SK-N-SH (cell line): ENCODE data around the gene STEAP2. TPM values are rescaled to one million over a fixed set of nuclear protein-coding genes. Genes with fewer than 3 reads are reported as not detected.

Experiments used
- CTCF ChIA-PET: fragments of 300-600, 350-600 bp; formaldehyde crosslinking; extraction: SDS; loops from one replicate; lab custom pipeline; 2021; lab: Yijun Ruan, JAX
- POLR2A ChIA-PET: fragments of 350-600 bp; sonication (Branson Sonifier 250); formaldehyde crosslinking; extraction: SDS; loops from one replicate; lab custom pipeline; 2020; ENCODE audit warnings: antibody characterized with exemption, inconsistent platforms; lab: Yijun Ruan, JAX
- DNase-seq: peaks from one replicate; pipeline ENCODE4 v3.0.0; 2012
- H2AFZ ChIP-seq: fragments of 200-600 bp; sonication (generic); 2 replicates; pipeline ENCODE4 v1.8.1; 2016; ENCODE audit warnings: antibody characterized with exemption, mild to moderate bottlenecking, low read depth
- H3F3A ChIP-seq: fragments of 200-600 bp; sonication (generic); replicated peaks from 2 replicates; pipeline ENCODE3; 2016; ENCODE audit warnings: antibody characterized with exemption, mild to moderate bottlenecking; ENCODE audit not compliant: insufficient read depth
- H3K27ac ChIP-seq, 2 experiments: fragments of 200-500 bp in 1 of 2; fragments of 200-600 bp in 1 of 2; sonication (Bioruptor generic) in 1 of 2; sonication (generic), shearing (Covaris generic) in 1 of 2; 2 replicates each; pipeline versions ENCODE4 v1.5.1 to v1.6.1; 2014 to 2016; ENCODE audit warnings: low read depth in 2 of 2, inconsistent platforms in 1 of 2, low read length in 1 of 2, mild to moderate bottlenecking in 1 of 2, mixed read lengths in 1 of 2
- H3K27me3 ChIP-seq: fragments of 200-600 bp; sonication (generic), shearing (Covaris generic); 2 replicates; pipeline ENCODE4 v1.6.1; 2016; ENCODE audit warnings: mixed run types; ENCODE audit not compliant: insufficient read depth
- H3K36me3 ChIP-seq, 2 experiments: fragments of 200-500 bp in 1 of 2; fragments of 200-600 bp in 1 of 2; sonication (Bioruptor generic) in 1 of 2; sonication (generic) in 1 of 2; replicated peaks in 1 of 2; 2 replicates each; pipeline versions ENCODE3 to v1.5.1; 2014 to 2016; ENCODE audit warnings: low read length in 1 of 2, mild to moderate bottlenecking in 1 of 2; ENCODE audit not compliant: insufficient read depth in 2 of 2, control insufficient read depth in 1 of 2
- H3K4me1 ChIP-seq, 2 experiments: fragments of 200-500 bp in 1 of 2; fragments of 200-600 bp in 1 of 2; sonication (Bioruptor generic) in 1 of 2; sonication (generic), shearing (Covaris generic) in 1 of 2; 2 replicates each; pipeline versions ENCODE4 v1.5.1 to v1.6.1; 2014 to 2016; ENCODE audit warnings: low read depth in 1 of 2, low read length in 1 of 2, mixed run types in 1 of 2; ENCODE audit not compliant: insufficient read depth in 2 of 2, control insufficient read depth in 1 of 2
- H3K4me2 ChIP-seq: fragments of 200-600 bp; sonication (generic), shearing (Covaris generic); 2 replicates; pipeline ENCODE4 v1.6.1; 2017; ENCODE audit warnings: mixed run types
- H3K4me3 ChIP-seq, 2 experiments: fragments of 200-500 bp in 1 of 2; fragments of 200-600 bp in 1 of 2; sonication (Bioruptor generic) in 1 of 2; sonication (generic), shearing (Covaris generic) in 1 of 2; 2 replicates each; pipeline versions ENCODE4 v1.5.1 to v1.8.1; 2014 to 2016; ENCODE audit warnings: low read depth in 2 of 2, inconsistent platforms in 1 of 2, low read length in 1 of 2, mild to moderate bottlenecking in 1 of 2, mixed read lengths in 1 of 2, moderate library complexity in 1 of 2
- H3K79me2 ChIP-seq: fragments of 200-600 bp; sonication (generic); 2 replicates; pipeline ENCODE4 v1.8.1; 2017; ENCODE audit warnings: mild to moderate bottlenecking; ENCODE audit not compliant: insufficient read depth
- H3K9ac ChIP-seq: fragments of 200-600 bp; sonication (generic); 2 replicates; pipeline ENCODE4 v1.6.1; 2017; ENCODE audit warnings: mixed run types
- H3K9me2 ChIP-seq: fragments of 200-600 bp; sonication (generic); 2 replicates; pipeline ENCODE4 v1.6.1; 2017; ENCODE audit warnings: mixed run types
- H3K9me3 ChIP-seq: fragments of 200-600 bp; sonication (generic); 2 replicates; pipeline ENCODE4 v1.6.1; 2017; ENCODE audit warnings: mixed run types, mild to moderate bottlenecking, moderate library complexity
- H4K20me1 ChIP-seq: fragments of 200-600 bp; sonication (generic); 2 replicates; pipeline ENCODE4 v1.6.1; 2017; ENCODE audit warnings: mild to moderate bottlenecking, mixed run types; ENCODE audit not compliant: insufficient read depth
- CHD2 ChIP-seq: fragments of 150-350 bp; IDR thresholded peaks from 2 replicates; pipeline ENCODE4 v1.6.1; 2018; ENCODE audit warnings: low read length; ENCODE audit not compliant: partially characterized antibody
- CTCF ChIP-seq: fragments of 200-600 bp; sonication (generic); IDR thresholded peaks from 2 replicates; pipeline ENCODE4 v1.6.1; 2017; ENCODE audit warnings: antibody characterized with exemption, mild to moderate bottlenecking, moderate library complexity
- ELF1 ChIP-seq: IDR thresholded peaks from 2 replicates; pipeline ENCODE4 v1.4.0; 2012
- EP300 ChIP-seq, 2 experiments: IDR thresholded peaks; 2 replicates each; pipeline versions ENCODE4 v1.4.0 to v1.6.1; 2012; ENCODE audit warnings: borderline replicate concordance in 1 of 2, low read depth in 1 of 2, low read length in 1 of 2
- EZH2phosphoT487 ChIP-seq: fragments of 200-600 bp; sonication (generic); IDR thresholded peaks from 2 replicates; pipeline ENCODE4 v1.6.1; 2017; ENCODE audit warnings: low read depth, mixed run types, mild to moderate bottlenecking, antibody characterized with exemption, moderate library complexity, borderline replicate concordance
- FOSL2 ChIP-seq: IDR thresholded peaks from 2 replicates; pipeline ENCODE4 v1.4.0; 2012; ENCODE audit warnings: low read depth, mild to moderate bottlenecking, moderate library complexity, borderline replicate concordance
- FOXM1 ChIP-seq: IDR thresholded peaks from 2 replicates; pipeline ENCODE4 v1.4.0; 2012; ENCODE audit warnings: low read depth, mild to moderate bottlenecking
- GATA2 ChIP-seq: sonication (generic); formaldehyde crosslinking; IDR thresholded peaks from 2 replicates; pipeline ENCODE4 v1.5.0; 2020; ENCODE audit warnings: mild to moderate bottlenecking, missing genetic modification reagents
- JUND ChIP-seq: IDR thresholded peaks from 2 replicates; pipeline ENCODE4 v1.4.0; 2012
- MAX ChIP-seq: IDR thresholded peaks from 2 replicates; pipeline ENCODE4 v1.4.0; 2012; ENCODE audit warnings: low read depth
- MEF2A ChIP-seq: IDR thresholded peaks from 2 replicates; pipeline ENCODE4 v1.4.0; 2012; ENCODE audit warnings: low read depth, borderline replicate concordance
- MXI1 ChIP-seq: IDR thresholded peaks from 2 replicates; pipeline ENCODE4 v1.6.1; 2012; ENCODE audit warnings: mild to moderate bottlenecking, low read depth, low read length, improper control_type of control experiment
- NFIC ChIP-seq: IDR thresholded peaks from 2 replicates; pipeline ENCODE4 v1.4.0; 2012; ENCODE audit warnings: borderline replicate concordance
- PBX3 ChIP-seq: IDR thresholded peaks from 2 replicates; pipeline ENCODE4; 2012
- POLR2AphosphoS5 ChIP-seq: IDR thresholded peaks from 2 replicates; pipeline ENCODE4 v1.6.1; 2012; ENCODE audit warnings: low read depth, low read length
- RCOR1 ChIP-seq: fragments of 150-350 bp; IDR thresholded peaks from 2 replicates; pipeline ENCODE4 v1.6.1; 2017; ENCODE audit warnings: antibody characterized with exemption, low read length
- RFX5 ChIP-seq: IDR thresholded peaks from 2 replicates; pipeline ENCODE4 v1.6.1; 2012; ENCODE audit warnings: mild to moderate bottlenecking, improper control_type of control experiment, low read length
- SIN3A ChIP-seq: IDR thresholded peaks from 2 replicates; pipeline ENCODE4 v1.6.1; 2012; ENCODE audit warnings: low read depth, mild to moderate bottlenecking, low read length, moderate library complexity, borderline replicate concordance
- SMC3 ChIP-seq: IDR thresholded peaks from 2 replicates; pipeline ENCODE4 v1.6.1; 2012; ENCODE audit warnings: low read depth, low read length, improper control_type of control experiment
- TAF1 ChIP-seq: IDR thresholded peaks from 2 replicates; pipeline ENCODE4 v1.6.1; 2012; ENCODE audit warnings: low read depth, mild to moderate bottlenecking, low read length, moderate library complexity, borderline replicate concordance
- TCF12 ChIP-seq: IDR thresholded peaks from 2 replicates; pipeline ENCODE4 v1.4.0; 2012
- TEAD4 ChIP-seq: IDR thresholded peaks from 2 replicates; pipeline ENCODE4 v1.4.0; 2012; ENCODE audit warnings: mild to moderate bottlenecking, borderline replicate concordance; ENCODE audit not compliant: insufficient read depth
- YY1 ChIP-seq: IDR thresholded peaks from 2 replicates; pipeline ENCODE4 v1.4.0; 2012; ENCODE audit warnings: low read depth, mild to moderate bottlenecking
- WGBS: methylation state at CpG from one replicate; pipeline ENCODE4 v1.1.6; 2017; ENCODE audit warnings: low lambda C conversion rate; 5-methylcytosine and 5-hydroxymethylcytosine counted together
- polyA plus RNA-seq, 3 experiments: library from polyadenylated mRNA; depleted of rRNA; stranded (reverse); fragments of >200 nt; gene quantifications; 2 replicates each; pipeline ENCODE4 v1.2.3, GENCODE V29; 2012
- TF ChIP-seq, protein P1 (sequence below): IDR thresholded peaks from 2 replicates; pipeline ENCODE4 v1.6.1; 2012; ENCODE audit warnings: mild to moderate bottlenecking, low read depth, low read length, moderate library complexity
- TF ChIP-seq, protein P2 (sequence below): IDR thresholded peaks from 2 replicates; pipeline ENCODE4 v1.4.0; 2012; ENCODE audit warnings: low read depth, borderline replicate concordance

STEAP2 gene
- polyA plus RNA-seq (2012; rRNA removed): 6.6 and 9.5 TPM in 2 replicates
- 8.3 and 9.0 TPM in 2 replicates for polyA plus RNA-seq (2012; cell fraction: cytosol; rRNA removed)
- polyA plus RNA-seq (2012; cell fraction: nucleus; rRNA removed): 12.0 and 18.2 TPM in 2 replicates

GRCh38 chr7:90211391-90212148 lies at the start of gene STEAP2:
TSS of gene STEAP2 (plus strand) at chr7:90211740. CDS start at chr7:90225083, 13,343 bp downstream.
- H3K9me3 ChIP-seq: no peaks in the 10 kb centered on the region
- no peaks in the 10 kb centered on the region for H4K20me1 ChIP-seq
- H3K27ac ChIP-seq: peak within 1 kb of the TSS; percentile 71 to 86
- peaks cover 6% of the 10 kb centered on the region; the same call in 1 of the 2 replicates for H3K79me2 ChIP-seq
- 2% methylated on average over 49 of the region's 73 CpGs for WGBS
- ChIA-PET CTCF (interaction anchor here (0.6 to 3.0 kb wide), 38 partner anchors 9 to 385 kb away, joined by 3 to 19 read pairs (median 4); partner anchors contain the start of genes CDK14, CLDN12 and STEAP1), POLR2A (interaction anchor here (0.6 to 1.2 kb wide), 4 partner anchors 18 to 192 kb away, joined by 3 to 4 read pairs (median 4); partner anchors contain the start of gene CLDN12)
- peak; percentile 96 for DNase-seq
- no peaks in the 10 kb centered on the region; the same call in 1 of the 2 replicates for H3K9me2 ChIP-seq
- peak within 1 kb of the TSS; percentile 96 for H3K4me2 ChIP-seq
- H2AFZ ChIP-seq: peak within 1 kb of the TSS; percentile 98
- H3K36me3 ChIP-seq: no peaks in the 10 kb centered on the region
- peaks cover 6 to 11% of the 10 kb centered on the region in 2 experiments; a peak in 2 of 4 replicates for H3K4me1 ChIP-seq
- H3F3A ChIP-seq: no peaks in the 10 kb centered on the region
- H3K4me3 ChIP-seq: peak within 1 kb of the TSS; percentile 90 to 97
- H3K27me3 ChIP-seq: no peaks in the 10 kb centered on the region
- peak within 1 kb of the TSS; percentile 82 for H3K9ac ChIP-seq
- peak; percentile 46; the same call in 1 of the 2 replicates for TF ChIP-seq TCF12
- TF ChIP-seq MEF2A: no peak
- TF ChIP-seq MAX: peak; percentile 97
- TF ChIP-seq FOXM1: no peak
- peak; percentile 39 for TF ChIP-seq SMC3
- TF ChIP-seq TEAD4: peak; percentile 51; the same call in 1 of the 2 replicates
- no peak for TF ChIP-seq RFX5
- TF ChIP-seq MXI1: peak; percentile 62
- TF ChIP-seq EZH2phosphoT487: no peak
- peak; percentile 61 for TF ChIP-seq GATA2 (CRISPR knock-in tag)
- peak; percentile 73; the same call in 1 of the 2 replicates for TF ChIP-seq YY1
- TF ChIP-seq POLR2AphosphoS5: peak; percentile 81
- TF ChIP-seq, protein P1, sequence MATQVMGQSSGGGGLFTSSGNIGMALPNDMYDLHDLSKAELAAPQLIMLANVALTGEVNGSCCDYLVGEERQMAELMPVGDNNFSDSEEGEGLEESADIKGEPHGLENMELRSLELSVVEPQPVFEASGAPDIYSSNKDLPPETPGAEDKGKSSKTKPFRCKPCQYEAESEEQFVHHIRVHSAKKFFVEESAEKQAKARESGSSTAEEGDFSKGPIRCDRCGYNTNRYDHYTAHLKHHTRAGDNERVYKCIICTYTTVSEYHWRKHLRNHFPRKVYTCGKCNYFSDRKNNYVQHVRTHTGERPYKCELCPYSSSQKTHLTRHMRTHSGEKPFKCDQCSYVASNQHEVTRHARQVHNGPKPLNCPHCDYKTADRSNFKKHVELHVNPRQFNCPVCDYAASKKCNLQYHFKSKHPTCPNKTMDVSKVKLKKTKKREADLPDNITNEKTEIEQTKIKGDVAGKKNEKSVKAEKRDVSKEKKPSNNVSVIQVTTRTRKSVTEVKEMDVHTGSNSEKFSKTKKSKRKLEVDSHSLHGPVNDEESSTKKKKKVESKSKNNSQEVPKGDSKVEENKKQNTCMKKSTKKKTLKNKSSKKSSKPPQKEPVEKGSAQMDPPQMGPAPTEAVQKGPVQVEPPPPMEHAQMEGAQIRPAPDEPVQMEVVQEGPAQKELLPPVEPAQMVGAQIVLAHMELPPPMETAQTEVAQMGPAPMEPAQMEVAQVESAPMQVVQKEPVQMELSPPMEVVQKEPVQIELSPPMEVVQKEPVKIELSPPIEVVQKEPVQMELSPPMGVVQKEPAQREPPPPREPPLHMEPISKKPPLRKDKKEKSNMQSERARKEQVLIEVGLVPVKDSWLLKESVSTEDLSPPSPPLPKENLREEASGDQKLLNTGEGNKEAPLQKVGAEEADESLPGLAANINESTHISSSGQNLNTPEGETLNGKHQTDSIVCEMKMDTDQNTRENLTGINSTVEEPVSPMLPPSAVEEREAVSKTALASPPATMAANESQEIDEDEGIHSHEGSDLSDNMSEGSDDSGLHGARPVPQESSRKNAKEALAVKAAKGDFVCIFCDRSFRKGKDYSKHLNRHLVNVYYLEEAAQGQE: 0 out of 2 replicates have a peak, but pooled peaks have one; percentile 34
- TF ChIP-seq EP300 (IDR thresholded peaks at IDR 0.05; ENCODE audit: borderline replicate concordance in 1 of 2, low read depth in 1 of 2, low read length in 1 of 2): peak; percentile 33 to 62; a peak in 1 of 4 replicates
- TF ChIP-seq SIN3A: peak; percentile 95
- TF ChIP-seq RCOR1: peak; percentile 12; the same call in 1 of the 2 replicates
- TF ChIP-seq PBX3: peak; percentile 30; the same call in 1 of the 2 replicates
- peak; percentile 3; the same call in 1 of the 2 replicates for TF ChIP-seq FOSL2
- TF ChIP-seq CHD2: peak; percentile 43
- TF ChIP-seq, protein P2, sequence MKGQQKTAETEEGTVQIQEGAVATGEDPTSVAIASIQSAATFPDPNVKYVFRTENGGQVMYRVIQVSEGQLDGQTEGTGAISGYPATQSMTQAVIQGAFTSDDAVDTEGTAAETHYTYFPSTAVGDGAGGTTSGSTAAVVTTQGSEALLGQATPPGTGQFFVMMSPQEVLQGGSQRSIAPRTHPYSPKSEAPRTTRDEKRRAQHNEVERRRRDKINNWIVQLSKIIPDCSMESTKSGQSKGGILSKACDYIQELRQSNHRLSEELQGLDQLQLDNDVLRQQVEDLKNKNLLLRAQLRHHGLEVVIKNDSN: 0 out of 2 replicates have a peak, but pooled peaks have one; percentile 31
- TF ChIP-seq NFIC: peak; percentile 62
- TF ChIP-seq JUND: no peak
- TF ChIP-seq CTCF: peak; percentile 74
- peak; percentile 76; the same call in 1 of the 2 replicates for TF ChIP-seq TAF1
- no peak for TF ChIP-seq ELF1
